HG02885 (cell line): ENCODE measurements around the gene UCK1.

Experiments
- ATAC-seq: cut with Tn5 transposase; IDR thresholded peaks from one replicate; pipeline ENCODE4 v1.9.1; 2021; ENCODE audit warnings: mild to moderate bottlenecking; ENCODE audit not compliant: unreplicated experiment, poor library complexity

The UCK1 gene

DNA sequence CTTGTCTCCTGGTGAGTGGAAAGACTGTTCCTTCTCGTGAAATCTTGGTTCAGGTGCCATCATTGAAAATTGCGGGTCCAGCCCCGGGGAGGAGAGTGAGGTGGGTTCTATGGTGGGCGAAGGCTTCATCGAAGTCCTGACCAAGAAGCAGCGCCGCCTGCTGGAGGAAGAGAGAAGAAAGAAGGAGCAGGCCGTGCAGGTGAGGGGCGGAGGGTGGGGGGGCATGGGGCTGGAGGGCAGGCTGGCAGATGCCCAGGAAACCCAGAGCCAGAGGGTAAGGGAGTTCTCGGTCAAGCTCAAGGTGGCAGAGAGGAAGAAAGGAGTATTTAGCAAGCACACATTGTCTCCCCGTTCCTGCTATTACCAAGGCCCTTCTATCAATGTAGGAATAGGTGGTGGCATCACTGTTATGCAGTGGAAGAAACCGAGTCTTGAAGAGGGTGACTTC is 52.6 kb downstream of the UCK1 start:
- no peak for ATAC-seq

- no peak for ATAC-seq
Observed at GRCh38 chr9:131477816-131478419, 53.1 kb downstream of the UCK1 start.

DNA sequence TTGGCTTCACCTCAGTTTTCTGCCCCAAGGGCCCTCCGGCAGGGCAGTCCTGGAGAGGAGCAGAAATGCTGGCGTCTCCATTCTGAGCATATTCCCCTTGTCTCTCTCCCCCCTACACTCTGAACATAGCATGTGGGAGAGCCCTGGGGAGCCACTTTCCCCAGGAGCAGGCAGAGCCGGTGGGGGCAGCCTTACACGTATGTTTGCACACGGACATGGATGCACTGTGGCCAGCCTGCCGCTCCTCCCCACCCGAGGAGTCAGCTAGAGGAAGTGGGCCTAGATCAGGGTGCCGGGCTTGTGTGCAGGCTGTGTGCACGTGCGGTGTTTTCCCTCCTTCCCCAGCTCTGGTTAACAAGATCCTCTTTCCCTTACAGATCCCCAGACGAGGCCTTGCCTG is 53.7 kb downstream of the UCK1 start:
- ATAC-seq, result no peak

DNA sequence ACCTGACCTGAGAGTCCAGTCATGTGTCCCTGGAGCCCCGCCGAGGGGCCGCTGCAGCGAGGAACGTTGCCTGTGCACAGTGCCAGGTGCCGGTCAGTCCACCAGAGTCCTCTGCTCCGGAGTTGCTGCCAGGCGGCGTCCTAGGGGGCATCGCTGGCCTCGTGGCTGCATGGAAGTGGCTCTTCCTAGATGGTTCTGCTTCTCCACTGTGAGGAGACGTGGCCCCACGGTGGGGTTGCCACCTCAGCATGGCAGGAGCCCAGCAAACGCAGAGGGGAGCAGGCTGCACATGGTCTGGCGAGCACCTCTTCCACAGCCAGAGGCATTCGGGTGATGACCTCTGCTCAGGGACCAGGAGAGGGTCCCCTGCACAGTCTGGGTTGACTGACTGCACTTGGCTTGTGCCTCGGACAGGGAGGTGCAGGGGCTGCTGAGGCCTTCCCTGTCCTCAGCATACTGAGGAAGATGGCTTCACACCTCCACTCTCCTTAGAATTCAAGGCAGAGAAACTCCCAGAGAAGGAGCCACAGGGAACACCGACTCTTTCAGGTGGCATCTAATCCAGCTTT is 54.2 kb downstream of the UCK1 start:
- no peak for ATAC-seq

DNA sequence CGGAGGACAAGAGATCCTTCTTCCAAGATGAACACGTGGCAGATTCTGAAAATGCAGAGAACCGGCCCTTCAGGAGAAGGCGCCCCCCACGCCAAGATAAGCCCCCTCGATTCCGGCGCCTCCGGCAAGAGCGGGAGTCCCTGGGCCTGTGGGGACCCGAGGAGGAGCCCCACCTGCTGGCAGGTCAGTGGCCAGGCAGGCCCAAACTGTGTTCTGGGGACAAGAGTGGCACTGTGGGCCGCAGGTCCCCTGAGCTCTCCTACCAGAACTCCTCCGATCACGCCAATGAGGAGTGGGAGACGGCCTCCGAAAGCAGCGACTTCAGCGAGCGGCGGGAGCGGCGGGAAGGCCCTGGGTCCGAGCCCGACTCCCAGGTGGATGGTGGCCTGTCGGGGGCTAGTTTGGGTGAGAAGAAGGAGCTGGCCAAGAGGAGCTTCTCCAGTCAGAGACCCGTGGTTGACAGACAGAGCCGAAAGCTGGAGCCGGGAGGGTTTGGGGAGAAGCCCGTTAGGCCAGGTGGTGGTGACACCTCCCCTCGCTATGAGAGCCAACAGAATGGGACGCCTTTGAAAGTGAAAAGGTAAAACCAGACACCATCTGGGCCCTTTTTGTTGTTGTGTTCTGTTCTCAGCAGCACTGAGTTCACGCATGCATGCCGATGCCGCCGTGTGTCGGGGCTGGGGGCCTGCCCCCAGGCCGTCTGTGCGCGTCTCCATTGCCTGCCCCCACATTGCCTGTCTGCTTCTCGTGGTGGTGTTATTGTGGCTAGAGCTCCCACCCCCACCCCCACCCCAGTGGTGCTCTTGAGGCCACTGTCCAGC is 54.9 kb downstream of the UCK1 start:
- ATAC-seq, result no peak

DNA sequence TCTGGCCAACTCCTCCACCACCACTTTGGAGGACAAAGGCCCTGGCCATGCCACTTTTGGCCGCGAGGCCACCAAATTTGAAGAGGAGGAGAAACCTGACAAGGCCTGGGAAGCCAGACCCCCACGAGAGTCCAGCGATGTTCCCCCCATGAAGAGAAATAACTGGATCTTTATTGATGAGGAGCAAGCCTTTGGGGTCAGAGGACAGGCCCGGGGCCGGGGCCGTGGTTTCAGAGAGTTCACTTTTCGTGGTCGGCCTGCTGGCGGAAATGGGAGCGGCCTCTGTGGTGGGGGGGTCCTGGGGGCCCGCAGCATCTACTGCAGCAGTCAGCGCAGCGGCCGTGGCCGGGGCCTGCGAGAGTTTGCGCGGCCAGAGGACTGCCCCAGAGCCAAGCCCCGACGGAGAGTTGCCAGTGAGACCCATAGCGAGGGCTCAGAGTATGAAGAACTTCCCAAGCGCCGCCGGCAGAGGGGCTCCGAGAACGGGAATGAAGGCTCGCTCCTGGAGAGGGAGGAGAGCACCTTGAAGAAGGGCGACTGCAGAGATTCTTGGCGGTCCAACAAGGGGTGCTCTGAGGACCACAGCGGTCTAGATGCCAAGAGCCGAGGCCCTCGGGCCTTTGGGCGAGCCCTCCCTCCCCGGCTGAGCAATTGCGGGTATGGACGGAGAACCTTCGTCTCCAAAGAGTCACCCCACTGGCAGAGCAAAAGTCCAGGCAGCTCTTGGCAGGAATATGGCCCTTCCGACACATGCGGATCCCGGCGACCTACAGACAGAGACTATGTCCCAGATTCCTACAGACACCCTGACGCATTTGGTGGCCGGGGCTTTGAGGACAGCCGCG is 55.7 kb downstream of the UCK1 start:
- ATAC-seq, result no peak

DNA sequence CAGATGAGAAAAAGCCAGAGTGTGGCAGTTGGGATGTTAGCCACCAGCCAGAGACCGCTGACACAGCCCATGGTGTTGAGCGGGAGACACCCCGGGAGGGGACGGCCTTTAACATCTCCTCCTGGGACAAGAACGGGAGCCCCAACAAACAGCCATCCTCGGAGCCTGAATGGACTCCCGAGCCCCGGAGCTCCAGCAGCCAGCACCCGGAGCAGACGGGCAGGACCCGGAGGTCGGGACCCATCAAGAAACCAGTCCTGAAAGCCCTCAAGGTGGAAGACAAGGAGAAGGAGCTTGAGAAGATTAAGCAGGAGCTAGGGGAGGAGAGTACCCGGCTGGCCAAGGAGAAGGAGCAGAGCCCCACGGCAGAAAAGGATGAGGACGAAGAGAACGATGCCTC is 56.4 kb downstream of the UCK1 start:
- no peak for ATAC-seq

GRCh38 chr9:131473891-131474290 is 57.2 kb downstream of the UCK1 start:
- no peak for ATAC-seq
